ENCODE results near the gene SMIM12. TPM values are rescaled to one million over a fixed set of nuclear protein-coding genes. Genes with fewer than 3 reads are reported as not detected.

SMIM12 gene
- total RNA-seq, 1 experiment from 2014 or later: 19.3 TPM

DNA sequence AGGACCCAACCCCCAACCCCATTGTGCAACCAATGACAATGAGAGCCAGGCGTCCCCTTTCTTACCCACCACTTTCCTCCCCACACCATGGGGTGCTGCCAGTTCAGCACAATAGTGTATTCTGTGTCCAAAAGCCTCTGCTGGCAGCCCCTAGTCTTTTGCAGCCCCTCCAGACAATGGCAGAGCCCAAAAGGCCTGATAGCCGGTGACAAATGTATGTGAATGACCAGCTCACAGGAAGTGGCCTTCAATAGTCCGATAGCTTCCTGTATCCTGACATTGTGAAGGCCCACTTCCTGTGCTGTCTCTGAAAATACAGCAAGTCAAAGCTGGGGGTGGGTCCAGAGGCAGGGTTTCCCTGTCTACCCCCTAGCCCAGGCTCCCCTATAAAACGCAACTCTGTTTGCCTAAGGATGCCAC lies 16.6 kb downstream of the SMIM12 start:
- H3K36me3 Mint-ChIP-seq (ENCODE audit: insufficient read depth, unreplicated experiment): no peaks in the 10 kb centered on the region
- CTCF ChIA-PET: no interaction called here
- H3K27me3 Mint-ChIP-seq (ENCODE audit: insufficient read depth, unreplicated experiment): no peaks in the 10 kb centered on the region
- Histone ChIP-seq H3K4me1 (peaks cover 16% of the 10 kb centered on the region; the same call in 1 of the 2 replicates), H3K4me3 (ENCODE audit: low read depth, low read length) (no peak overlapping the region), H3K36me3 (ENCODE audit: control insufficient read depth, insufficient read depth, low read length) (no peaks in the 10 kb centered on the region), H3K27me3 (replicated peaks; ENCODE audit: control insufficient read depth, insufficient read depth, low read length) (no peaks in the 10 kb centered on the region), H3K9me3 (no peaks in the 10 kb centered on the region)
- DNase-seq: no peak
- BruUV-seq (replicated peaks): no TSS peak
- no peak overlapping the region for H3K27ac Mint-ChIP-seq (ENCODE audit: unreplicated experiment)
- H3K9me3 Mint-ChIP-seq (ENCODE audit: unreplicated experiment): no peaks in the 10 kb centered on the region
- POLR2A ChIA-PET: no interaction called here
- no peak overlapping the region for H3K4me3 Mint-ChIP-seq (ENCODE audit: unreplicated experiment)
- peaks cover 5% of the 10 kb centered on the region for H3K4me1 Mint-ChIP-seq (ENCODE audit: low read depth, unreplicated experiment)
- TF ChIP-seq, protein P1, sequence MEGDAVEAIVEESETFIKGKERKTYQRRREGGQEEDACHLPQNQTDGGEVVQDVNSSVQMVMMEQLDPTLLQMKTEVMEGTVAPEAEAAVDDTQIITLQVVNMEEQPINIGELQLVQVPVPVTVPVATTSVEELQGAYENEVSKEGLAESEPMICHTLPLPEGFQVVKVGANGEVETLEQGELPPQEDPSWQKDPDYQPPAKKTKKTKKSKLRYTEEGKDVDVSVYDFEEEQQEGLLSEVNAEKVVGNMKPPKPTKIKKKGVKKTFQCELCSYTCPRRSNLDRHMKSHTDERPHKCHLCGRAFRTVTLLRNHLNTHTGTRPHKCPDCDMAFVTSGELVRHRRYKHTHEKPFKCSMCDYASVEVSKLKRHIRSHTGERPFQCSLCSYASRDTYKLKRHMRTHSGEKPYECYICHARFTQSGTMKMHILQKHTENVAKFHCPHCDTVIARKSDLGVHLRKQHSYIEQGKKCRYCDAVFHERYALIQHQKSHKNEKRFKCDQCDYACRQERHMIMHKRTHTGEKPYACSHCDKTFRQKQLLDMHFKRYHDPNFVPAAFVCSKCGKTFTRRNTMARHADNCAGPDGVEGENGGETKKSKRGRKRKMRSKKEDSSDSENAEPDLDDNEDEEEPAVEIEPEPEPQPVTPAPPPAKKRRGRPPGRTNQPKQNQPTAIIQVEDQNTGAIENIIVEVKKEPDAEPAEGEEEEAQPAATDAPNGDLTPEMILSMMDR (IDR thresholded peaks at IDR 0.05; ENCODE audit: insufficient read depth in 1 of 2, low read depth in 1 of 2, low read length in 1 of 2, severe bottlenecking in 1 of 2, unreplicated experiment in 1 of 2): no peak
- intact Hi-C loops (cut with micrococcal nuclease; ENCODE audit: unreplicated experiment): no loop called here

DNA sequence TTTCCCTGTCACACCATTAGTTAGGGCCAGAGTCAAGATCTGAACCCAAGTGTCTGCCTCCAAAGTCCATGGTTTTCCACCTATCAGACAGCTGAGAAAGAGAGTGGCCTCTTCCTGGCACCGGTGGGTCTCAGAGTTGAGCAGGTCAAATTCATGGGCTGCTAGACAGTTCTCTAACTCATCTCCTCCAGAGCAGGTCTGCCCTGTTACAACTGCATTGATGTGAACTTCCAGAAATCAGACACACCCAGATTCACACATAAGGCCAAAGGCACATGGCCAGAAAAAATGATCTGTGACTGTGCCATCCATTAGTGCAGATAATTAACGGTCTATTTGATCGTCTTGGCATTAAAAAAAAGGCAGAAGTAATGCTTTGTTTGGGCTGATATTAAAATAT lies 17.5 kb downstream of the SMIM12 start:
- H3K27me3 Mint-ChIP-seq (ENCODE audit: insufficient read depth, unreplicated experiment): no peaks in the 10 kb centered on the region
- Histone ChIP-seq H3K9me3 (no peaks in the 10 kb centered on the region), H3K36me3 (ENCODE audit: control insufficient read depth, insufficient read depth, low read length) (no peaks in the 10 kb centered on the region), H3K4me1 (peaks cover 16% of the 10 kb centered on the region; the same call in 1 of the 2 replicates), H3K4me3 (ENCODE audit: low read depth, low read length) (no peak overlapping the region), H3K27me3 (replicated peaks; ENCODE audit: control insufficient read depth, insufficient read depth, low read length) (no peaks in the 10 kb centered on the region)
- DNase-seq: no peak
- H3K4me3 Mint-ChIP-seq (ENCODE audit: unreplicated experiment): no peak overlapping the region
- CTCF ChIA-PET: interaction anchor here (1.7 kb wide), 1 partner anchor 11 kb away, joined by 6 read pairs; no protein-coding TSS in a partner anchor
- POLR2A ChIA-PET: no interaction called here
- TF ChIP-seq, protein P1 (IDR thresholded peaks at IDR 0.05; ENCODE audit: insufficient read depth in 1 of 2, low read depth in 1 of 2, low read length in 1 of 2, severe bottlenecking in 1 of 2, unreplicated experiment in 1 of 2): no peak
- no TSS peak for BruUV-seq (replicated peaks)
- H3K27ac Mint-ChIP-seq (ENCODE audit: unreplicated experiment): no peak overlapping the region
- peaks cover 5% of the 10 kb centered on the region for H3K4me1 Mint-ChIP-seq (ENCODE audit: low read depth, unreplicated experiment)
- intact Hi-C loops (cut with micrococcal nuclease; ENCODE audit: unreplicated experiment): no loop called here
- H3K36me3 Mint-ChIP-seq (ENCODE audit: insufficient read depth, unreplicated experiment): no peaks in the 10 kb centered on the region
- no peaks in the 10 kb centered on the region for H3K9me3 Mint-ChIP-seq (ENCODE audit: unreplicated experiment)

DNA sequence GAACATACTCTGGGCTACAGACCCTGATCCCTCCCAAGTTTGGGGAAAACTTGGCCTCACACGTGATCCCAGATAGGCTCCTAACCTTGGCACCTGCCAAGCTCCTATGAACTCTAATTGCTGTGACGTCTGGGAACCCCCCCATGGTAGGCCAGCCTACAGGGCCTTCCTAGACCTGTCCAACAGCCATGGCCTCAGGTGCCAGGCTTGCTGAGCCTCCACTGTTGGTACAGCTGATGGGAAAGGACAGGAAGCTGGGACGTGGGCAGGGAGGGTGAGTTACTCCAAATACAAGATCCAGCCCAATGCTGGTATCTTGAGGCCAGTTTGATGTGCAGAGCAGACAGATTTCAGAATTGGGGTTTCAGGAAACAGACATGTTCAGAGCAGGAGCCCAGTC lies 19.1 kb downstream of the SMIM12 start:
- no peak for DNase-seq
- no peaks in the 10 kb centered on the region for H3K27me3 Mint-ChIP-seq (ENCODE audit: insufficient read depth, unreplicated experiment)
- H3K27ac Mint-ChIP-seq (ENCODE audit: unreplicated experiment): no peak overlapping the region
- CTCF ChIA-PET: no interaction called here
- POLR2A ChIA-PET: no interaction called here
- peaks cover 16% of the 10 kb centered on the region; the same call in 1 of the 2 replicates for H3K4me1 ChIP-seq
- H3K9me3 Mint-ChIP-seq (ENCODE audit: unreplicated experiment): no peaks in the 10 kb centered on the region
- H3K4me3 ChIP-seq (ENCODE audit: low read depth, low read length): no peak overlapping the region
- H3K36me3 ChIP-seq (ENCODE audit: control insufficient read depth, insufficient read depth, low read length): no peaks in the 10 kb centered on the region
- H3K9me3 ChIP-seq: no peaks in the 10 kb centered on the region
- no TSS peak for BruUV-seq (replicated peaks)
- peaks cover 5% of the 10 kb centered on the region for H3K4me1 Mint-ChIP-seq (ENCODE audit: low read depth, unreplicated experiment)
- H3K27me3 ChIP-seq (replicated peaks; ENCODE audit: control insufficient read depth, insufficient read depth, low read length): no peaks in the 10 kb centered on the region
- no peak overlapping the region for H3K4me3 Mint-ChIP-seq (ENCODE audit: unreplicated experiment)
- no peaks in the 10 kb centered on the region for H3K36me3 Mint-ChIP-seq (ENCODE audit: insufficient read depth, unreplicated experiment)
- intact Hi-C loops (cut with micrococcal nuclease; ENCODE audit: unreplicated experiment): no loop called here
- TF ChIP-seq, protein P1 (IDR thresholded peaks at IDR 0.05; ENCODE audit: insufficient read depth in 1 of 2, low read depth in 1 of 2, low read length in 1 of 2, severe bottlenecking in 1 of 2, unreplicated experiment in 1 of 2): no peak

Data from Caco-2 (cell line).